NB4 (cell line): Measurements from ENCODE around the gene GTF2A1L.

Experiments
- DNase-seq: peaks from one replicate; pipeline ENCODE4 v3.0.0; 2010; ENCODE audit warnings: low read depth
- H3K4me3 ChIP-seq: one replicate; pipeline ENCODE4 v1.5.1; 2011; ENCODE audit warnings: mild to moderate bottlenecking, low read depth, low read length, moderate library complexity
- MYC ChIP-seq: IDR thresholded peaks from 2 replicates; pipeline ENCODE4 v1.6.1; 2011; ENCODE audit warnings: low read depth, low read length
- POLR2A ChIP-seq: IDR thresholded peaks from 2 replicates; pipeline ENCODE4 v1.6.1; 2011; ENCODE audit warnings: mild to moderate bottlenecking; ENCODE audit not compliant: insufficient read length; ENCODE audit errors: extremely low read depth
- TF ChIP-seq, protein P1 (sequence below): IDR thresholded peaks from one replicate; pipeline ENCODE4 v1.5.1; 2012; ENCODE audit warnings: low read depth, low read length
- TF ChIP-seq, protein P2 (sequence below): IDR thresholded peaks from 2 replicates; pipeline ENCODE4 v1.6.1; 2011; ENCODE audit warnings: low read depth, low read length

The GTF2A1L gene

DNA sequence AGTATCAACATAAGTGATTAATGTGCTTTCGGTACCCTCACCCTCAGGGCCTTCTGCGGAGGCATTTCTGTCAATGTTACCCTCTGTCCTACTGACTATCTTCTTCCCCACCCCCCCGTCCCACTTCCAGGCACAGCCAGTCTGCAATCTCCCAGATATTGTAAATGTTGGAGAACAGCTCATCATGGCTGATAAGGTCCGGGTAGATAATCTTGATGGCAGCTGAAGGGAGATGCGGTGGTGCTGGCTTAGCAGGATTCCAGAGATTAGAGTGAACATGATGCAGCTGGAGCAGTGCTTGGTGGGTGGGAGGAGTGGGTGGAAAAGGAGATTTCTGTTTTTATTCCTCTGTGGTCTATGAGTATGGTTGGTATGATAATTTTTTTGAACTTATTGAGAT, 15.5 kb downstream of the GTF2A1L start:
- TF ChIP-seq POLR2A (no peak), MYC (no peak)
- TF ChIP-seq, protein P1, sequence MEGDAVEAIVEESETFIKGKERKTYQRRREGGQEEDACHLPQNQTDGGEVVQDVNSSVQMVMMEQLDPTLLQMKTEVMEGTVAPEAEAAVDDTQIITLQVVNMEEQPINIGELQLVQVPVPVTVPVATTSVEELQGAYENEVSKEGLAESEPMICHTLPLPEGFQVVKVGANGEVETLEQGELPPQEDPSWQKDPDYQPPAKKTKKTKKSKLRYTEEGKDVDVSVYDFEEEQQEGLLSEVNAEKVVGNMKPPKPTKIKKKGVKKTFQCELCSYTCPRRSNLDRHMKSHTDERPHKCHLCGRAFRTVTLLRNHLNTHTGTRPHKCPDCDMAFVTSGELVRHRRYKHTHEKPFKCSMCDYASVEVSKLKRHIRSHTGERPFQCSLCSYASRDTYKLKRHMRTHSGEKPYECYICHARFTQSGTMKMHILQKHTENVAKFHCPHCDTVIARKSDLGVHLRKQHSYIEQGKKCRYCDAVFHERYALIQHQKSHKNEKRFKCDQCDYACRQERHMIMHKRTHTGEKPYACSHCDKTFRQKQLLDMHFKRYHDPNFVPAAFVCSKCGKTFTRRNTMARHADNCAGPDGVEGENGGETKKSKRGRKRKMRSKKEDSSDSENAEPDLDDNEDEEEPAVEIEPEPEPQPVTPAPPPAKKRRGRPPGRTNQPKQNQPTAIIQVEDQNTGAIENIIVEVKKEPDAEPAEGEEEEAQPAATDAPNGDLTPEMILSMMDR = no peak
- TF ChIP-seq, protein P2, sequence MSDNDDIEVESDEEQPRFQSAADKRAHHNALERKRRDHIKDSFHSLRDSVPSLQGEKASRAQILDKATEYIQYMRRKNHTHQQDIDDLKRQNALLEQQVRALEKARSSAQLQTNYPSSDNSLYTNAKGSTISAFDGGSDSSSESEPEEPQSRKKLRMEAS = no peak
- no peak overlapping the region for H3K4me3 ChIP-seq
- DNase-seq = no peak

DNA sequence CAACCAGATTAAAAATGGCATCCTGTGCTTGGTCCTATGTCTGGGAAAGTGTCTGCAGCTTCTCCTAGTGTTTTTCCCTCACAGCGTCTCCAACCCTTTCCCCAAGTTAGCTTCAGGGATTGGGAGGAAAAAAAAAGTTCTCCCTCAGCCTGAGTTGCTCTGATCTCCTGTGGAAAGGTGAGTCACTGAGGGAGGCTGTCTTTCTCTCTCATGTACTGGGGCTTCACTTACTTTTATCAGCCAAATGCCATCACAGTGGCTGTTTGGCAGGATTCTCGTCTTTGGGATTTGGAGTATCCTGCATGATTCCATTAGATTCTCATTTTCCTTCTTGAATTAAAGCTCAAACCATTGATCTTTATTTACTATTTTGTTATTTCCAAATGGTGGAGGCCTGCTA, 18.1 kb downstream of the GTF2A1L start:
- H3K4me3 ChIP-seq = no peak overlapping the region
- DNase-seq = no peak
- TF ChIP-seq, protein P1 = no peak
- TF ChIP-seq POLR2A = no peak
- no peak for TF ChIP-seq MYC
- TF ChIP-seq, protein P2 = no peak

DNA sequence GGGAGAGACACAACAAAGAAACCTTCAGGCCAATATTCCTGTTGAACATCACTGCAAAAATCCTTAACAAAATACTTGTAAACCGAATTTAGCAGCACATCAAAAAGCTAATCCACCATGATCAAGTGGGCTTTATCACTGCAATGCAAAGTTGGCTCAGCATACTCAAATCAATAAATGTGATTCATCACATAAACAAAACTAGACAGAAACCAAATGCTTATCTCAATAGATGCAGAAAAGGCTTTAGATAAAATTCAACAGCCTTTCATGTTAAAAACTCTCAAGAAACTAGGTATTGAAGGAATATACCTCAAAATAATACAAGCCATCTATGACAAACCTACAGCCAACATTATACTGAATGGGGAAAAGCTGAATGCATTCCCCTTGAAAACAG, 20.6 kb downstream of the GTF2A1L start:
- TF ChIP-seq, protein P2 = no peak
- TF ChIP-seq MYC = no peak
- TF ChIP-seq, protein P1 = no peak
- TF ChIP-seq POLR2A = no peak
- DNase-seq = no peak
- no peak overlapping the region for H3K4me3 ChIP-seq

DNA sequence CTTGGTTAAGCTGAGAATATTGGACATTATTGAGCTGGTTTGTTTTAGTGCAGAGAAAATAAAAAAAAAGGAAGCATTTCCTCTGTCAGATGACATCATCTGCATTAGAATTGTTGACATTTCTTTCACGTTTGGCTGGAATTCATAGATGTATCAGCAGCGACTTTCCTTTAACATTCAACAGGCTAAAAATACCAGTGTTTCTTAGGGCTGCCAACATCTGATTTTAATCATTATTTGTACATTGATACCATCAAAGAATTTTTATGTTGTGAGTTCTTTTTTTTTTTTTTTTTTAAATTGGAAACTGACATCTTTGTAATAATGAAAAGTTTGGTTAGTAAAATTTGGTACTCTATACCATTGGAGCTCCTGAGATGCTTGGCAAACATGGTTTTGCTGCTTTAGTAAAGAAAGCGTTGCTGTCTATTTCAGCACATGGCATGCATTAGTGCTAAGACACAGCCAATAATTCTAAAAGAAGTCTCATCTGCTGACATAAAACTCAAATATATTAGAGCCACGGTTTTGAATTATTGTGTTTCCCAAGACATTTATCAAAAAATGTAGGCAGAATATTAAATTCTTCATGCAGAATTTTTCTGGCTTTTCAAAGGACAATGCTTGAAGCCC, 33.6 kb downstream of the GTF2A1L start:
- DNase-seq = no peak
- no peak overlapping the region for H3K4me3 ChIP-seq
- TF ChIP-seq POLR2A (no peak), MYC (no peak)
- TF ChIP-seq, protein P1 = no peak
- TF ChIP-seq, protein P2 = no peak

DNA sequence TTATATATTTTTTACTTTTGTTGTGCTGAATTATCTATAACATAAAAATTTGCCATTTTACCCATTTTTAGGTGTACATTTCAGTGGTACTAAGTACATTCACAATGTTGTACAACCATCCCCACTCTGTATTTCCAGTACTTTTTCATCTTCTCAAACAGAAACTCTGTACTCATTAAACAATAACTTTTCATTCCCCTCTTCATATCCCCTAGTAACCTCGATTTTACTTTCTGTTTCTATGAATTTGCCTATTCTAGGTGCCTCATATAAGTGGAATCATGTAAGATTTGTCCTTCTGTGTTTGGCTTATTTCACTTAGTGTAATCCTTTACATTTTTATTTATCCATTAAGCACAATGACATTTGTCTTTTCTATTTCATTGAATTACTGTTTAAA, 51.3 kb downstream of the GTF2A1L start:
- DNase-seq = no peak

More for the DNA sequence above, 51.3 kb downstream of the GTF2A1L start:
- no peak overlapping the region for H3K4me3 ChIP-seq
- TF ChIP-seq MYC = no peak
- TF ChIP-seq, protein P1 = no peak
- TF ChIP-seq POLR2A = no peak
- TF ChIP-seq, protein P2 = no peak
